Germinal center (tissue), 1 donor: Measurements from ENCODE around the gene PLCZ1.
"Not testable (repeated sequence)": the region's sequence is repeated elsewhere in the genome, so short reads cannot be mapped to it uniquely, and the experiment has no call there.

Source experiments
- DNase-seq: peaks from one replicate; pipeline ENCODE4 v3.0.0; 2012; ENCODE audit warnings: mixed read lengths, low spot score

Gene PLCZ1

DNA sequence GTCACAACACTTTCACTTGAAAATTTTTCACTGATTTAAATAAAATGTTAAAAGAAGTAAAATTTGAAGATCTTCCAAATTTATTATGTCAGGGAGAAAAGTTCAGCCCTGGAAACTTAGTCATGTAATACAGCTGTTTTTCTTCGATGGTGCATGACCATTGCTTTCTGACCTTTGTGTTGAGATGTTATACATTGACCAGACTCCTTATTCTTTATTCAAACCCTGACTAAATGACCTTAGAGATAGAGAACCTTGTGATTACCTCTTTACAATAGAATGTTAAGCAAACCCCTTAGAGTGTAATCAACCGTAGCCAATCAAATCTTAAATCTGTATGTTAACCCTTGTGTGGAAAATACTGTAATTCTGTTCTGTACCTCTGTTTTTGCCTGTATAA is 34.5 kb downstream of the PLCZ1 start:
- DNase-seq: no peak

DNA sequence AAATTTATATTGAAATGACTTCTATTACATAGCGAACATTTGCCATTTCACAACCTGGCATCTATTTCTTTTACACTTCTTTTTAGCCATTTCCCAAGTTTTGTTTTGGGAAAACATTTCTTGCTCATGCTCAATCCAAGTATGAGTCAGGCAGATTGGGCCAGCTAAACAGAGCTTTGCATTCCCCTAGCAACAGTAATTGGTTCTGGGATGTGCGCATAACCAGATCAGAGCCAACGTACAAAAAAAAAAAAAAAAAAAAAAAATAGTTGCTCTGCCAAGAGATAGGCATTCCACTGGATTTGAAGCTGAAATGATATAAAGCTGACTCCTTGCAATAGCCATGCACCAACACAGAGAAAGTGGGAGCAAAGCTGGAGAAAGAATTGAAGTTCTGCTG is 37.5 kb downstream of the PLCZ1 start:
- DNase-seq: no peak

GRCh38 chr12:18696971-18697602 is 40.7 kb downstream of the PLCZ1 start:
- no peak for DNase-seq

GRCh38 chr12:18693986-18694385 is 43.8 kb downstream of the PLCZ1 start:
- not testable (repeated sequence) for DNase-seq

DNA sequence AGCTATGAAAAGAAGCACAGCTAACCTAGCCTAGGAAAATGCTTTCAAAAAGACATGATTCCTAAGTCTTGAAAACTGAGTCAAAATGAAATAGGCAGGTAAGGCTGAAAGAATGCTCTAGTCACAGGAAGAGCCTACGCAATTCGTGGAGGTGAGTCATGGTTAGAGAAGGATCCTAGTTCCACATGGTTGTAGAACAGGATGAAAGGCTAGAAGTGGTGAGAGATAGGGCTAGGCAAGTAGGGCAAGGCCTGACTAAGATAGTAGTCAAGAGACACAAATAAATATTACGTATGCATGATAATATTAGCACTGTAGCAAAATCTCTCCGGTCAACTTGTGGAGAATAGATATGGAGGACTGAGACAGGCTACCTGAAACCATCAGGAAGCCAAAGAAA is 47.2 kb downstream of the PLCZ1 start:
- DNase-seq: no peak

DNA sequence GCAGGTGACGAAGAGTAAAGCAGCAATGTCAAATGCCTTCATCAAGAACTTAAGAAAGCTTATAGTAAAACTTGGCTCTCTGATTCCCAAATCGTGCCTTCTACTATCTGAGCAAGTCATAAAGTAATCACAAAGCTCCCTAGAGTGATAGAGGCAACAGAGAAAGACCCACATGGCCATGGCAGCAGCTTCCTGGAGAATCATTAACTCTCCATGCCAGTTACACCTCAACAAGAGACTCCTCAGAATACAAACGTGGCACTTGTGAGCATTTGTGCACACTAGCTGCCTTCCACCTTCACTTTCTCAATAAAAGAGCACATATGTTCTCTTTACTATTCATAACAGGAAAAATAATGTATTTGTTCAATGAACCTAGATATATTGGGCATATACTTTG is 48.0 kb downstream of the PLCZ1 start:
- no peak for DNase-seq

- DNase-seq: no peak
These were observed 53.4 kb downstream of the PLCZ1 start for GRCh38 chr12:18684430-18684829.

DNA sequence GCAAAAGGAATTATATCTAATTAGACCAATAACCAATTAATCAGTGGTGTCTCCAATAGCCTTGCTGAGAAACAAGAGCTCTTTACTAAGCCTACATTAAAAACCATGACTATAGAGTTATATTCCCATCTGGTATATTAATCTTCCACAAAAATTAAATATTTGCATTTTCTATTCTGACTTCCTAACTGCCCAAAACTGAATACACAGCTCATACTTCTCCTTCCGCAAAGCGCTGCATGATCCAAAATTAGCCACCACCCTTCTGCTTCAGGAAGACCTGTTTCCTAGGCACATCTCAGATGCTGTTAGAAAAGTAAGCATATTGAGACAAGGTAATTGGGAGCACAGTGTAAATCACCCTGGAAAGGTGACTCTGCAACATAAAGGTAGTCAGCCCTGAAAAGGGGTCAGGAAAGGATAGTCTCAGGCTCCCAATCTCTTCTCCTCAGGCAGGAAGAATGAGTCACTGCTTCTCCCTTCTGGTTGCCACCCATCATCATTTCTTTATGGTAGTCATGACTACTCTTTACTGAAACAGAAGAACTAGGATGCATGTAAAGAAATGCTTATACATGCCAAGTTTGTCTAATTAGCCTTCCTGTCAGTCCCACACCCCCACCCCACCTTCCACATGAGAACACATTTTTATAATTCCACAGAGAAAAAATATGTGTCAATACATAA is 54.3 kb downstream of the PLCZ1 start:
- DNase-seq: no peak

DNA sequence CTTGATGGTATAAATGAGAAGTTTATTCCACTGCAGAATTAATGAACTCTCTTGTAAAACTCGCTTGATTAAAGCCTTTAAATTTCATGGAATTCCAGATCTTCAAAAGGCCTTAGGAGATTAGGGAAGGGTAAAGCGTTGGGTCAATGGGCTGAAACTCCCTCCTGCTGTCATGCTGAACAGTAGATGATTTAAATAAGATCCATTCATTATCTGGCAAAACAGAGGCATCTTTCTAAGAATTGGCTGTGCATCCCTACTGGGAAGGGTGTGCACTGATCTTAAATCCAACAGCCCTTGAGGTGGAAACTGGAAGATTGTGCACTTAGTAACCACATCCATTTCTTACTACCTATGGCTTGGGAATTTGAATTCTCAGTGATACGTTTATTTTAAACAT is 56.0 kb downstream of the PLCZ1 start:
- DNase-seq: no peak

GRCh38 chr12:18676996-18677588 is 60.7 kb downstream of the PLCZ1 start:
- DNase-seq: no peak

- no peak for DNase-seq
These were observed 61.7 kb downstream of the PLCZ1 start for GRCh38 chr12:18676141-18676540.

DNA sequence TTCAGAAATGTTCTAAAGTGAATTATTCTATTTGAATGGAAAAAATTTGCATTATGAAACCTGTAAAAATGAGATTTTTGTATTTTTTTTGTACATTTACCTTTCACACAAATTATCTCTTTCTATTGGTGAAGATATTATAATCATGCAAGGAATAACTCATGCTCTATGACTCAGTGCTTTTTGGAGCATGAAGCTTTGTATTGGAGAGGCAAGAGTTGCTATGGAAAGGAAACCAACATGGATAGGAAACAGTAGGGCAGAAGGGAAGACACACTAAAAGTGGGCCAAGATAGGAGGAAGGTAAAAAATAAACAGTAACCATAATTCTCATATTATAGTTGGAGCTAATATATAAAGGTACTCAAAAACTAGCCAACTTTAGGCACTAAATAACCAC is 79.0 kb downstream of the PLCZ1 start:
- DNase-seq: no peak

DNA sequence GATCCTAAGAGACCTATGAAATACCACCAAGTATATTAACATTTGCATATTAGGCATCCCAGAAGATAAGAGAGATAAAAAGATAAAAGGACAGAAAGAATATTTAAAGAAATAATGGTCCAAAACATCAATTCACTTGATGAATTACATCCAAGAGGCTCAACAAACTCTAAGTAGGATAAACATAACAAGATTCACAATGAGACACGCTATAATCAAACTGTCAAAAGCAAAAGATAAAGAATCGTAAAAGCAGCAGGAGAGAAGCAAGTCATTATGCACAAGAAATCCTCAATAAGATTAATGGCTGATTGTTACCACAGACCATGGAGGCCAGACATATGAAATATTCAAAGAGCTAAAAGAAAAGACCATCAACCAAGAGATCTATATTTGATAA is 79.6 kb downstream of the PLCZ1 start:
- no peak for DNase-seq

DNA sequence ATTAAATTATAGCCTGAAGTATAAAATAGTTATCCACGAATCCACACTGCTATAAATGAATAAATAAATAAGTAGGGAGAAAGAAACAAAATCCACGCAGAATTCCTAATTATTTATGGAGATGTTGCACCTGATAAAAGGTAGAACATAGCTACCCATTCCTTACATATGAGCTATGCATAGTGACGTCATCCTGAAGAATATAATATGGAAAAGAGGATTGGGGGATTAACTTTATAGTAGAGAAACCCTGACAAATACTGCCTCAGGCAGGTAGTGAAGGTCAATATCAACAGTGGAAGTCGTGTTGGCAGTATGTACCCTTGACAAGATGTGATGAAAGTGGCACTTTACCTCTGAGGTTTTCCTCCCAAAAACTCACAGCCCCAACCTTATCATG is 82.5 kb downstream of the PLCZ1 start:
- no peak for DNase-seq

- DNase-seq: no peak
These were observed 84.3 kb downstream of the PLCZ1 start for GRCh38 chr12:18653465-18653864.

DNA sequence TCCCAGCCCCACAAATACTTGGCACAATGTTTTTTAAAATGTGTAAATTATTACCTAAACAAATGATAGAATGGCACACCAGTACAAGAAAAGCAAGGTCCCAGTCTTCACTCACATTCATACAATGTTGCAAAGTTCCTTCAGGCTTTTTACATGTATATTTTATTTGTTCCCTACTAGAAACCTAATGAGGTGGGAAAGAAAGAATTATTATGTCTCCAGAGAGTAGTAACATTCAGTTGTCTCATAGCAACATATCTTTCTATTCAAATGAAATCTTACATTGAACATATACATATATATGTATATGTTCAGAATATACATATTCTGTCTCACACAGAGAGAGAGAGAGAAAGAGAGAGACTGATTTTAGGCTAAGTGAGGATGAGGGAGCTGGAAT is 85.2 kb downstream of the PLCZ1 start:
- no peak for DNase-seq

- DNase-seq: no peak
These were observed 86.3 kb downstream of the PLCZ1 start for GRCh38 chr12:18651525-18651924.

GRCh38 chr12:18646286-18646890 is 91.4 kb downstream of the PLCZ1 start:
- no peak for DNase-seq

GRCh38 chr12:18644564-18644963 is 93.2 kb downstream of the PLCZ1 start:
- no peak for DNase-seq

DNA sequence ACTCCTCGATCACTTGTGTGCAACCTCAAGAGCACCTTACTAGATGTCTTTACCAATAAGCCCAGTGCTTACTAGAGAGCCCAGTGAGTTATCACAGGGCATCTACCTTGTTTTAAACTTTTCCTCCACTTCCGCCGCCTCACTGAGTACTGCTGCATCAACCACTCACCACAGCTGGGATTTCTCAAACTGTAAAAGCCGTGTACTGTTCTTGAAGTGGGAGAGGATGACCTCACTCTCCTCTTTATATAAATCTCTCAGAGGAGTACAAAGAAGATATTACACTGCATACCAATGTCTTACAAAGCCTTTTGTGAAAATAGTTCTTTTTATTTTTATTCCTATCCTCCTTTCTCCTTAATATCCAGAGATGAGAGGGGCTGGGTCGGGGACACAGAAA is 94.1 kb downstream of the PLCZ1 start:
- no peak for DNase-seq

DNA sequence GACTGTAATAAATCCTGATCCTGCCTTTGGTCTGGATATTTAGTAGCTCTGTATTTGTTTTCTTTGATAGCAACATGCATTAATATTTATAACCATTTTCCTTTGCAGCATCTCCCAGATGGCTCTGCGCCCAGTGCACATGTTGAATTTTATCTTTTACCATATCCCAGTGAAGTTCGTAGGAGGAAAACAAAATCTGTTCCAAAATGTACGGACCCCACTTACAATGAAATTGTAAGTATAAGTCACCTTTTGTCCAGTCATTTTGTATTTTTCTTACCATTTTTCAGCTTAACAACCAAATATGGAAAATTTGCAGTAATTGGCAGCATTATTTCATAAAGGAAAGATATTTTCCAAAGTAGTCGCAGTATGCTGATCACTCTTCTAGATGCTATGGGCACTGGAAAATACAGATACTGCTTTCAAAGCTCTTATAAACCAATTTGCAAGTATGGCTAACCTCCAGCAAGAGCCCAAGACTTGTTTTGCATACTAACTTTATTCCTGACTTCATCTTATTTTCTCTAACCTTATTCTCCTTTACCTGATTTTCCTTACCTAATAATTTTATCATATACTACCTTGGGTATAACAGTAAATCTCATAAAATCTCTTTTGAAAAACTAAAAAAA is 97.4 kb downstream of the PLCZ1 start:
- no peak for DNase-seq

GRCh38 chr12:18634382-18634781 is 103.4 kb downstream of the PLCZ1 start:
- DNase-seq: no peak
